ENCODE measurements around the gene LIN7A.

GRCh38 chr12:80821513-80822000 is 116.2 kb downstream of the LIN7A start:
- TF ChIP-seq, protein P1, sequence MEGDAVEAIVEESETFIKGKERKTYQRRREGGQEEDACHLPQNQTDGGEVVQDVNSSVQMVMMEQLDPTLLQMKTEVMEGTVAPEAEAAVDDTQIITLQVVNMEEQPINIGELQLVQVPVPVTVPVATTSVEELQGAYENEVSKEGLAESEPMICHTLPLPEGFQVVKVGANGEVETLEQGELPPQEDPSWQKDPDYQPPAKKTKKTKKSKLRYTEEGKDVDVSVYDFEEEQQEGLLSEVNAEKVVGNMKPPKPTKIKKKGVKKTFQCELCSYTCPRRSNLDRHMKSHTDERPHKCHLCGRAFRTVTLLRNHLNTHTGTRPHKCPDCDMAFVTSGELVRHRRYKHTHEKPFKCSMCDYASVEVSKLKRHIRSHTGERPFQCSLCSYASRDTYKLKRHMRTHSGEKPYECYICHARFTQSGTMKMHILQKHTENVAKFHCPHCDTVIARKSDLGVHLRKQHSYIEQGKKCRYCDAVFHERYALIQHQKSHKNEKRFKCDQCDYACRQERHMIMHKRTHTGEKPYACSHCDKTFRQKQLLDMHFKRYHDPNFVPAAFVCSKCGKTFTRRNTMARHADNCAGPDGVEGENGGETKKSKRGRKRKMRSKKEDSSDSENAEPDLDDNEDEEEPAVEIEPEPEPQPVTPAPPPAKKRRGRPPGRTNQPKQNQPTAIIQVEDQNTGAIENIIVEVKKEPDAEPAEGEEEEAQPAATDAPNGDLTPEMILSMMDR (IDR thresholded peaks at IDR 0.05; ENCODE audit: borderline replicate concordance, extremely low read depth, low read length, poor library complexity, severe bottlenecking), result no peak
- TF ChIP-seq EZH2 (IDR thresholded peaks at IDR 0.05; ENCODE audit: borderline replicate concordance, low read depth, low read length, severe bottlenecking), result no peak
